Chondrocyte (in vitro differentiated cells): ENCODE measurements around the gene RYR2. TPM values are rescaled to one million over a fixed set of nuclear protein-coding genes. Genes with fewer than 3 reads are reported as not detected.

ENCODE experiments used
- DNase-seq: peaks from one replicate; pipeline ENCODE4 v3.0.0; 2021; ENCODE audit warnings: mixed read lengths, low spot score
- H3K27ac Mint-ChIP-seq: one replicate; pipeline ENCODE4 v1.8.0; 2021; ENCODE audit warnings: mild to moderate bottlenecking, moderate library complexity, mixed read lengths; ENCODE audit not compliant: unreplicated experiment
- H3K27me3 Mint-ChIP-seq: 2 replicates; pipeline ENCODE4 v1.8.0; 2021; ENCODE audit warnings: low read depth, mixed read lengths
- H3K36me3 Mint-ChIP-seq: 2 replicates; pipeline ENCODE4 v1.8.0; 2021; ENCODE audit warnings: low read depth, mixed read lengths
- H3K4me1 Mint-ChIP-seq: 2 replicates; pipeline ENCODE4 v1.8.0; 2021; ENCODE audit warnings: low read depth, mild to moderate bottlenecking, mixed read lengths
- H3K4me3 Mint-ChIP-seq: one replicate; pipeline ENCODE4 v1.8.0; 2021; ENCODE audit warnings: mild to moderate bottlenecking, moderate library complexity, mixed read lengths; ENCODE audit not compliant: unreplicated experiment
- H3K9me3 Mint-ChIP-seq: 2 replicates; pipeline ENCODE4 v1.8.0; 2021; ENCODE audit warnings: low read depth, mixed read lengths
- CTCF ChIP-seq: fragments of 200-600 bp; sonication (generic); IDR thresholded peaks from 2 replicates; pipeline ENCODE4 v1.5.0; 2021; ENCODE audit warnings: antibody characterized with exemption, mild to moderate bottlenecking, moderate library complexity
- total RNA-seq: library from RNA; stranded (reverse); gene quantifications from 3 replicates; pipeline ENCODE4 v1.2.1, GENCODE V29; 2021

The RYR2 gene
- total RNA-seq, 1 donor from 2014 or later, result 0.12 TPM

GRCh38 chr1:237211031-237211430 lies 169.0 kb downstream of the RYR2 start:
- H3K27me3 Mint-ChIP-seq, result no peaks in the 10 kb centered on the region
- H3K27ac Mint-ChIP-seq, result no peak overlapping the region
- TF ChIP-seq CTCF, result no peak
- H3K4me3 Mint-ChIP-seq, result no peak overlapping the region
- no peaks in the 10 kb centered on the region for H3K36me3 Mint-ChIP-seq
- H3K4me1 Mint-ChIP-seq, result no peaks in the 10 kb centered on the region
- DNase-seq, result no peak
- H3K9me3 Mint-ChIP-seq, result no peaks in the 10 kb centered on the region

GRCh38 chr1:237211540-237211939 lies 169.6 kb downstream of the RYR2 start:
- H3K27me3 Mint-ChIP-seq, result no peaks in the 10 kb centered on the region
- no peaks in the 10 kb centered on the region for H3K36me3 Mint-ChIP-seq
- no peak for TF ChIP-seq CTCF
- H3K9me3 Mint-ChIP-seq, result no peaks in the 10 kb centered on the region
- H3K4me1 Mint-ChIP-seq, result no peaks in the 10 kb centered on the region
- no peak overlapping the region for H3K27ac Mint-ChIP-seq
- no peak for DNase-seq
- H3K4me3 Mint-ChIP-seq, result no peak overlapping the region

- H3K4me1 Mint-ChIP-seq, result no peaks in the 10 kb centered on the region
- no peak overlapping the region for H3K4me3 Mint-ChIP-seq
- no peak for TF ChIP-seq CTCF
- H3K27me3 Mint-ChIP-seq, result peaks cover 4% of the 10 kb centered on the region
- peaks cover 6% of the 10 kb centered on the region for H3K9me3 Mint-ChIP-seq
- no peaks in the 10 kb centered on the region for H3K36me3 Mint-ChIP-seq
- H3K27ac Mint-ChIP-seq, result no peak overlapping the region
- DNase-seq, result no peak
These were observed 178.0 kb downstream of the RYR2 start for GRCh38 chr1:237219751-237220642.

GRCh38 chr1:237223419-237223818 lies 181.4 kb downstream of the RYR2 start:
- Mint-ChIP-seq H3K9me3 (peaks cover 6% of the 10 kb centered on the region), H3K27me3 (no peaks in the 10 kb centered on the region), H3K27ac (no peak overlapping the region), H3K4me3 (no peak overlapping the region), H3K36me3 (no peaks in the 10 kb centered on the region), H3K4me1 (no peaks in the 10 kb centered on the region)
- TF ChIP-seq CTCF, result no peak
- DNase-seq, result no peak

- no peak overlapping the region for H3K27ac Mint-ChIP-seq
- no peak overlapping the region for H3K4me3 Mint-ChIP-seq
- H3K4me1 Mint-ChIP-seq, result no peaks in the 10 kb centered on the region
These were observed 184.4 kb downstream of the RYR2 start for GRCh38 chr1:237226177-237226944.

More at GRCh38 chr1:237226177-237226944, 184.4 kb downstream of the RYR2 start:
- Mint-ChIP-seq H3K36me3 (no peaks in the 10 kb centered on the region), H3K27me3 (no peaks in the 10 kb centered on the region), H3K9me3 (peaks cover 6% of the 10 kb centered on the region)
- TF ChIP-seq CTCF, result no peak
- DNase-seq, result no peak
